ENCODE data around the gene NAA80. TPM values are rescaled to one million over a fixed set of nuclear protein-coding genes. Genes with fewer than 3 reads are reported as not detected.
"Not testable (repeated sequence)": the region's sequence is repeated elsewhere in the genome, so short reads cannot be mapped to it uniquely, and the experiment has no call there.

The NAA80 gene
- total RNA-seq, 2 donors from 2014 or later: 35.3 to 42.9 TPM

- not testable (repeated sequence) for H3K36me3 Mint-ChIP-seq (ENCODE audit: low read depth); ATAC-seq; H3K4me3 Mint-ChIP-seq; DNase-seq; H3K9me3 ChIP-seq (ENCODE audit: control insufficient read depth, low read length, poor library complexity, severe bottlenecking)
- Mint-ChIP-seq H3K27ac (peak overlapping the region; percentile 73), H3K27me3 (peaks cover 30% of the 10 kb centered on the region), H3K4me1 (peaks cover 21% of the 10 kb centered on the region)
Measured at GRCh38 chr3:50272538-50272910, 26.7 kb downstream of the NAA80 start.

- peaks cover 29% of the 10 kb centered on the region for H3K27me3 Mint-ChIP-seq
- H3K4me3 Mint-ChIP-seq: peak overlapping the region; percentile 66
- no peak for DNase-seq
- no peak overlapping the region for H3K27ac Mint-ChIP-seq
- ATAC-seq: no peak
- H3K36me3 Mint-ChIP-seq (ENCODE audit: low read depth): peaks cover 8% of the 10 kb centered on the region
- no peaks in the 10 kb centered on the region for H3K9me3 ChIP-seq (ENCODE audit: control insufficient read depth, low read length, poor library complexity, severe bottlenecking)
- peaks cover 21% of the 10 kb centered on the region for H3K4me1 Mint-ChIP-seq
Measured at GRCh38 chr3:50271314-50271936, 27.8 kb downstream of the NAA80 start.

DNA sequence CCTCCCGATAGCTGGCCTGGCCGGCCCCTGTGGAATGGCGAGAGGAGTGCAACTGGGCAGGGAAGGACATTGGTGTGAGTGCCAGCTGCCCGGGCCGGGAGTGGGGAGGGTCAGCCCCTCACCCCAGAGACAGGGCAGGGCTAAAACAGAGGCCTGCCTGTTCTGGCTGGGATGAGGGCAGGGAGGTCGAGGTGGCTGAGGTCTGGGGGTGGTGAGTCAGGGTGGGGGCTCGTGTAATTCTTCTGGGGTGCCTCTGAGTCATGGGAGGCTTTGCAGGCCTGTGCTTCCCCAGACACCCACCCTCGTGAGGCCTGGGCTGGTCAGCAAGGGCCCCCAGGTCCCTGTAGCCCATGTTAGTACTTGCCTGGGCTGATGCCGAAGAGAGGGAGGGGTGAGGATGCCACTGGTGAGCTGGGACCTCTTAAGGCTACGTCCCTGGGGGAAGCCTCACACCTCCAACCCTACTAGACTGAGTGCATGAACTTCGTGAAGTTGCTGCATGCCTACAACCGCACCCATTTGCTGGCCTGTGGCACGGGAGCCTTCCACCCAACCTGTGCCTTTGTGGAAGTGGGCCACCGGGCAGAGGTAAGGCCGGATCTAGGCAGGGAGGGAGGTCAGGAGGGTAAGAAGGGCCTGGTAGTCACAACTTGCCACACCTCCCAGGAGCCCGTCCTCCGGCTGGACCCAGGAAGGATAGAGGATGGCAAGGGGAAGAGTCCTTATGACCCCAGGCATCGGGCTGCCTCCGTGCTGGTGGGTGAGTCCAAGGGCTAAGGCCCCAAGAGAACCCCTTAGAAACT is 28.6 kb downstream of the NAA80 start:
- Mint-ChIP-seq H3K36me3 (ENCODE audit: low read depth) (peaks cover 8% of the 10 kb centered on the region), H3K4me1 (peaks cover 15% of the 10 kb centered on the region), H3K4me3 (no peak overlapping the region), H3K27ac (no peak overlapping the region), H3K27me3 (peaks cover 21% of the 10 kb centered on the region)
- no peaks in the 10 kb centered on the region for H3K9me3 ChIP-seq (ENCODE audit: control insufficient read depth, low read length, poor library complexity, severe bottlenecking)
- DNase-seq (no peak), ATAC-seq (no peak)

DNA sequence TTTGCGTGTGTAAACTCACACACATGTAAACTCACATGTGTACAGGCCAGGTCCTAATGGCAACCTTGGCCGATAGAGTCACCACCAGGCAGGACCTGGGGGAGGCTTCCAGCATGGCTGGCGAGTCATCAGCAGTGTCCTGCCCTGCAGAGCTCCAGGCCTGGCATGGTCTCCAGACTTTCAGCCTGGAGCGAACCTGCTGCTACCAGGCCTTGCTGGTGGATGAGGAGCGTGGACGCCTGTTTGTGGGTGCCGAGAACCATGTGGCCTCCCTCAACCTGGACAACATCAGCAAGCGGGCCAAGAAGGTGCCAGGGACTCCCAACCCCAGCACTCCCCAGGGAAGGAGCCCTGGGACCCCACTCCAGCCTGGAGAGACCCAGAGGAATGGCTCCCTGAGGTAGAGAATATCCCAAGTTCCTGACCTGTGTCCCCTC is 29.2 kb downstream of the NAA80 start:
- no peak for ATAC-seq
- DNase-seq: no peak
- H3K9me3 ChIP-seq (ENCODE audit: control insufficient read depth, low read length, poor library complexity, severe bottlenecking): no peaks in the 10 kb centered on the region
- Mint-ChIP-seq H3K27me3 (peaks cover 16% of the 10 kb centered on the region), H3K36me3 (ENCODE audit: low read depth) (peaks cover 8% of the 10 kb centered on the region), H3K4me1 (peaks cover 13% of the 10 kb centered on the region), H3K27ac (no peak overlapping the region), H3K4me3 (no peak overlapping the region)

DNA sequence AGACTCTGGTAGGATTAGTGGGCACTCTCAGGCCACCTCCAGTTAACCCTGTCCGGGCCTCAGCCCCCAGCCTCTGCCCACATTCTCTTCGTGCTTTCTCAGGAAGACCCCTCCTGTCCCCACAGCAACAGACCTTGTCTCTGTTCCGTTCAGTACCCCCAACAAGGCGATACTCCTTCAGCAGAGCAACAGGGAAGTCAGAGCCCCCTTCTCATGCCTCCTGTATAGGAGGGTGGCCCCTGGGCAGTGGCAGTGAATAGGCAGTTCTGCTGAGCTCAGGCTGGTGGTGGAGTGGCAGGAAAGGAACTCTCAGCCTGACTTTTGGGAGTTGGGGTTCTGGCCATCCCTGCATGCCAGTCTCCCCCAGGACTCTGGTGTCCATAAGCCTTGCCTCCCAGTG is 29.7 kb downstream of the NAA80 start:
- ATAC-seq (no peak), DNase-seq (no peak)
- H3K4me1 Mint-ChIP-seq: peaks cover 11% of the 10 kb centered on the region
- H3K27ac Mint-ChIP-seq: no peak overlapping the region
- peaks cover 6% of the 10 kb centered on the region for H3K36me3 Mint-ChIP-seq (ENCODE audit: low read depth)
- H3K4me3 Mint-ChIP-seq: no peak overlapping the region
- H3K27me3 Mint-ChIP-seq: peaks cover 12% of the 10 kb centered on the region
- H3K9me3 ChIP-seq (ENCODE audit: control insufficient read depth, low read length, poor library complexity, severe bottlenecking): no peaks in the 10 kb centered on the region

DNA sequence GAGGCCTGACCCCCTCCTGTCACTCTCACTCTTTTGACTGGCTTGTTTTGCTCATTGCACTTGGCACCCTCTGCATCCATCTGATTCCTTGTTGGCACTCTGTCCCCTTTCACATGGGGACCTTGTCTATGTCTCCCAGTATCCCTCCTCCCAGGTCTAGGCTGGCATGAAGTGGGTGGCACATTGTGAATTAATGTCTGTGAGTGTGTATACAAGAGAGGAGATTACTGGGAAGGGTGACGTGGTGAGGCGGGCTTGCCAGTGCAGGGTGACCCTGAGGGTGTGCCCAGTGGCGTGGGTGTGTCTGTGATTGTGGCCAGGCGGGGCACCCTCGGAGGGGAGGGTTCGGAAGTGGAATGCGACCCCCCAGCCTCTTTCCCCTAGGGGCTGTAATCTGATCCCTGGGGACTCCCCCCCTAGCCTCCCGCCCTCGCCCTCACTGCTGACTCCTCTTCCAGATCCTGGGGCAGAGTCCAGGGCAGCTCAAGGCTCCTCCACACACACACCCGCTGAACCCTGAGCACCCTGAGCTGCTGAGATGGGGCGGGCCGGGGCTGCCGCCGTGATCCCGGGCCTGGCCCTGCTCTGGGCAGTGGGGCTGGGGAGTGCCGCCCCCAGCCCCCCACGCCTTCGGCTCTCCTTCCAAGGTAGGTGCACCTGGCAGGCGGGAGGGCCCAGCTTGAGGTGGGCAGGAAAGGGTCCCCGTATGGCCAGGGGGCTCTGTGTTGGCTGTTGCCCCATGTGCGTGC is 30.3 kb downstream of the NAA80 start, which contains the start of gene SEMA3B:
SEMA3B (plus strand) TSS at position 445 of the 749 bp plus-strand sequence; CDS start at position 539, 94 bp downstream.
- Mint-ChIP-seq H3K4me3 (peak within 1 kb of the TSS; percentile 62), H3K36me3 (ENCODE audit: low read depth) (peaks cover 3% of the 10 kb centered on the region), H3K27ac (no peak within 1 kb of the TSS), H3K27me3 (peaks cover 6% of the 10 kb centered on the region), H3K4me1 (peaks cover 7% of the 10 kb centered on the region)
- DNase-seq (no peak), ATAC-seq (no peak)
- no peaks in the 10 kb centered on the region for H3K9me3 ChIP-seq (ENCODE audit: control insufficient read depth, low read length, poor library complexity, severe bottlenecking)

DNA sequence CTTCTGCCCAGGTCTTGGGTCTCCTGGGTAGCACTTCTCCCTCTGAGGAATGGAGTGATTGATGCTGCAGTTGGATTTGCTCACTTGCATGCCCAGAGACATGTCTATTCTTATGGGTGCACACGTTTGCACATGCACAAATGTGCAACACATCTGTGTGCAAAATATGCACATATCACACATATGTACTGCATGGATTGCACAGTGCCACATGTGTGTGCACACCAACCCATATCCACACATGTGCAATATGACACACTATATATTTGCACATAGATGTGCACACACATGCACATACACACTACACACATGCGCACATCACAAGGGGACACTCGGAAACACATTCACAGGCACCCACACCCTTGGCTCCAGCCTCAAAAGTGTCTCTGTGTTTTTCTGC is 30.9 kb downstream of the NAA80 start:
- Mint-ChIP-seq H3K27me3 (peaks cover 5% of the 10 kb centered on the region), H3K4me1 (peaks cover 7% of the 10 kb centered on the region), H3K36me3 (ENCODE audit: low read depth) (peaks cover 3% of the 10 kb centered on the region), H3K4me3 (no peak overlapping the region), H3K27ac (no peak overlapping the region)
- H3K9me3 ChIP-seq (ENCODE audit: control insufficient read depth, low read length, poor library complexity, severe bottlenecking): no peaks in the 10 kb centered on the region
- ATAC-seq: no peak
- DNase-seq: no peak

- H3K9me3 ChIP-seq (ENCODE audit: control insufficient read depth, low read length, poor library complexity, severe bottlenecking): no peaks in the 10 kb centered on the region
- H3K27ac Mint-ChIP-seq: no peak overlapping the region
- ATAC-seq (no peak), DNase-seq (no peak)
- peaks cover 4% of the 10 kb centered on the region for H3K4me1 Mint-ChIP-seq
- no peak overlapping the region for H3K4me3 Mint-ChIP-seq
- no peaks in the 10 kb centered on the region for H3K27me3 Mint-ChIP-seq
- no peaks in the 10 kb centered on the region for H3K36me3 Mint-ChIP-seq (ENCODE audit: low read depth)
Measured at GRCh38 chr3:50267280-50267913, 31.8 kb downstream of the NAA80 start.

- no peak overlapping the region for H3K4me3 Mint-ChIP-seq
- no peaks in the 10 kb centered on the region for H3K27me3 Mint-ChIP-seq
- no peaks in the 10 kb centered on the region for H3K36me3 Mint-ChIP-seq (ENCODE audit: low read depth)
- DNase-seq (no peak), ATAC-seq (no peak)
- H3K4me1 Mint-ChIP-seq: peaks cover 2% of the 10 kb centered on the region
- H3K27ac Mint-ChIP-seq: no peak overlapping the region
- no peaks in the 10 kb centered on the region for H3K9me3 ChIP-seq (ENCODE audit: control insufficient read depth, low read length, poor library complexity, severe bottlenecking)
Measured at GRCh38 chr3:50266836-50267235, 32.4 kb downstream of the NAA80 start.

DNA sequence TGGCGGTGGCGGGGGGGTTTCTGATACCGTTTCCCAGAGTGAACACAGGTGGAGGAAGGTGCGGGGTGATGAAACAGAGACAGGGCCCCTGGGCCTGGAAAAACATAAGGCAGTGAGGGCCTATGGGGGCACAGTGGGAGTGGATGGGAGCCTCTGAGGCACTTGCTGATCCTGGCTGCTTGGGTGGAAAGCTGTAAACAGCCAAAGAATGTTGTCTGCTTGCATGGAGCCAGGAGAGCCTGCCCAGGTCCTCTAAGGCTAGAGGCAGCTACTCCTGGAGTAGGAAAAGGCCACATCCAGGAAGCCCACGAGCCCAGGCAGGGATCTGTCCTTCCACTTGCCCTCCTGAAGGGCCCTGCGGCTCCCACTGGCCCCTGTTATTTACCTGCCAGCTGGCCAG is 33.2 kb downstream of the NAA80 start:
- ATAC-seq: no peak

GRCh38 chr3:50265571-50265970 is 33.6 kb downstream of the NAA80 start:
- no peaks in the 10 kb centered on the region for H3K9me3 ChIP-seq (ENCODE audit: control insufficient read depth, low read length, poor library complexity, severe bottlenecking)
- H3K27ac Mint-ChIP-seq: no peak overlapping the region

More for the DNA sequence above, 33.2 kb downstream of the NAA80 start:
- H3K4me3 Mint-ChIP-seq: no peak overlapping the region
- H3K9me3 ChIP-seq (ENCODE audit: control insufficient read depth, low read length, poor library complexity, severe bottlenecking): no peaks in the 10 kb centered on the region
- H3K4me1 Mint-ChIP-seq: no peaks in the 10 kb centered on the region
- H3K27ac Mint-ChIP-seq: no peak overlapping the region
- no peak for DNase-seq
- no peaks in the 10 kb centered on the region for H3K27me3 Mint-ChIP-seq
- no peaks in the 10 kb centered on the region for H3K36me3 Mint-ChIP-seq (ENCODE audit: low read depth)

DNA sequence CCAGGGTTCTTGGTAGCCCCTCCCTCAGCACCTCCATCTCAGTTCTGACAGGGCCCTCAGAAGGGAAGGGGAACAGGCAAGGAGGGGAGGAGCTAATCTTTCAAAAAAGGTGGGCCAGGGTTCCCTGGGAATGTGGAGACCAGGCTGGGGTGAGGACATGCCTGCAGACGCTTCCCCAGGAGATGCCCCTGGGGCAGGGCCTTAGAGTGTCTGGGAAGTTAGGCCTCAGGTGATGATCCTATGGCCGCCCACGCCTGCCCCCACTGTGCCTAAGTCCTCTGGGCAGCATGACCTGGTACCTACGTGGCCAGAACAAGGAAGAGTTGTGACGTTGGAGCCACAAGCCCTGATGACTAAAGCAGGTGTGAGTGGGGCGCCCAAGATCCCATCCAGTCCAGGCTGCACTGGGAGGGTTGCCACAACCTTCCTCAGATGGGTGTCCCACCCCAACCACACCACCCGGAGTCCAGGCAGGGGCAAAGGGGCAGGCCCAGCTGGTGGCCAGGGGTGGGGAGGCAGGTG is 34.2 kb downstream of the NAA80 start:
- H3K4me1 Mint-ChIP-seq: no peaks in the 10 kb centered on the region
- no peaks in the 10 kb centered on the region for H3K9me3 ChIP-seq (ENCODE audit: control insufficient read depth, low read length, poor library complexity, severe bottlenecking)
- no peak overlapping the region for H3K4me3 Mint-ChIP-seq
- no peaks in the 10 kb centered on the region for H3K27me3 Mint-ChIP-seq
- H3K36me3 Mint-ChIP-seq (ENCODE audit: low read depth): no peaks in the 10 kb centered on the region
- DNase-seq: no peak
- no peak for ATAC-seq
- no peak overlapping the region for H3K27ac Mint-ChIP-seq

More at GRCh38 chr3:50265571-50265970, 33.6 kb downstream of the NAA80 start:
- Mint-ChIP-seq H3K4me1 (no peaks in the 10 kb centered on the region), H3K27me3 (no peaks in the 10 kb centered on the region), H3K36me3 (ENCODE audit: low read depth) (no peaks in the 10 kb centered on the region), H3K4me3 (no peak overlapping the region)
- DNase-seq: no peak
- ATAC-seq: no peak

Measured in T-helper 17 cell (primary cell).